Medulla oblongata (tissue), 1 donor: Measurements from ENCODE around the gene SH3RF1.
"Not testable (repeated sequence)": the region's sequence is repeated elsewhere in the genome, so short reads cannot be mapped to it uniquely, and the experiment has no call there.

ENCODE experiments used
- DNase-seq: peaks from one replicate; pipeline ENCODE4 v3.0.0-alpha.2; 2015; ENCODE audit errors: extremely low spot score

The SH3RF1 gene

GRCh38 chr4:169201222-169202144, 69.3 kb downstream of the SH3RF1 start:
- DNase-seq = no peak

GRCh38 chr4:169200361-169201030, 70.3 kb downstream of the SH3RF1 start:
- no peak for DNase-seq

- no peak for DNase-seq
Measured at GRCh38 chr4:169199184-169199583, 71.6 kb downstream of the SH3RF1 start.

- no peak for DNase-seq
Measured at GRCh38 chr4:169198167-169198566, 72.6 kb downstream of the SH3RF1 start.

- DNase-seq = not testable (repeated sequence)
Measured at GRCh38 chr4:169197206-169197605, 73.5 kb downstream of the SH3RF1 start.

- DNase-seq = no peak
Measured at GRCh38 chr4:169195032-169195431, 75.7 kb downstream of the SH3RF1 start.

- DNase-seq = not testable (repeated sequence)
Measured at GRCh38 chr4:169189968-169190367, 80.8 kb downstream of the SH3RF1 start.

GRCh38 chr4:169189372-169189771, 81.4 kb downstream of the SH3RF1 start:
- no peak for DNase-seq

- DNase-seq = no peak
Measured at GRCh38 chr4:169188204-169188603, 82.6 kb downstream of the SH3RF1 start.

GRCh38 chr4:169185133-169185956, 85.4 kb downstream of the SH3RF1 start:
- no peak for DNase-seq

GRCh38 chr4:169184686-169185085, 86.1 kb downstream of the SH3RF1 start:
- DNase-seq = no peak

GRCh38 chr4:169184236-169184635, 86.5 kb downstream of the SH3RF1 start:
- DNase-seq = no peak

GRCh38 chr4:169183581-169183980, 87.2 kb downstream of the SH3RF1 start:
- no peak for DNase-seq

- DNase-seq = peak; percentile 22
Measured at GRCh38 chr4:169179609-169180521, 90.9 kb downstream of the SH3RF1 start.

GRCh38 chr4:169178092-169178491, 92.7 kb downstream of the SH3RF1 start:
- DNase-seq = not testable (repeated sequence)

- no peak for DNase-seq
Measured at GRCh38 chr4:169175476-169175875, 95.3 kb downstream of the SH3RF1 start.

GRCh38 chr4:169175035-169175434, 95.7 kb downstream of the SH3RF1 start:
- DNase-seq = no peak

GRCh38 chr4:169174247-169174646, 96.5 kb downstream of the SH3RF1 start:
- no peak for DNase-seq

- DNase-seq = no peak
Measured at GRCh38 chr4:169167957-169168858, 102.5 kb downstream of the SH3RF1 start.
